GM12878 (cell line): ENCODE results near the gene PTPRB. TPM values are rescaled to one million over a fixed set of nuclear protein-coding genes. Genes with fewer than 3 reads are reported as not detected.

ENCODE experiments used
- ATAC-seq: fragments of 200-7000 bp; cut with Tn5 transposase; 3 replicates; pipeline ENCODE4 v1.9.1; 2020; ENCODE audit warnings: mild to moderate bottlenecking, moderate library complexity
- BruUV-seq: library from RNA; stranded (reverse); fragments of 400-500 nt; replicated peaks from 2 replicates; lab custom pipeline; 2021; lab: Mats Ljungman, UMichigan
- CTCF ChIA-PET: fragments of 300-600 bp; sonication (Branson Sonifier 250); formaldehyde crosslinking; extraction: SDS; loops from one replicate; lab custom pipeline; 2021; ENCODE audit warnings: inconsistent platforms; lab: Yijun Ruan, JAX
- POLR2A ChIA-PET: fragments of 350-600 bp; formaldehyde crosslinking; extraction: SDS; loops from one replicate; lab custom pipeline; 2021; ENCODE audit warnings: inconsistent platforms; lab: Charles Lee
- RAD21 ChIA-PET: fragments of 300-600 bp; sonication (Branson Sonifier 250); formaldehyde crosslinking; loops from one replicate; lab custom pipeline; 2023; ENCODE audit warnings: antibody characterized with exemption; ENCODE audit not compliant: unreplicated experiment; lab: Charles Lee
- SMC1A ChIA-PET: fragments of 300-600 bp; sonication (Branson Sonifier 250); formaldehyde crosslinking; loops from one replicate; lab custom pipeline; 2023; ENCODE audit not compliant: unreplicated experiment, uncharacterized antibody; lab: Charles Lee
- DNase-seq: peaks from one replicate; pipeline ENCODE4 v3.0.0-alpha.2; 2011; ENCODE audit warnings: low read depth, low spot score
- FAIRE-seq: peaks from 3 replicates; lab custom pipeline; 2011; peaks lifted over from hg19 to GRCh38; lab: Jason Lieb, UNC
- H2AFZ ChIP-seq: 2 replicates; pipeline ENCODE4 v1.6.0; 2011; ENCODE audit warnings: low read depth, low read length, control low read depth; ENCODE audit not compliant: control insufficient read depth
- H3K27ac ChIP-seq: 2 replicates; pipeline ENCODE4 v1.5.1; 2011; ENCODE audit warnings: control low read depth; ENCODE audit not compliant: control insufficient read depth, insufficient read depth
- H3K27me3 ChIP-seq, 2 experiments: replicated peaks in 1 of 2; 2 replicates each; pipeline versions ENCODE4 v1.6.0 to v1.6.1; 2011; ENCODE audit warnings: low read length in 1 of 2; ENCODE audit not compliant: control insufficient read depth in 2 of 2, insufficient read depth in 2 of 2
- H3K36me3 ChIP-seq, 2 experiments: 2 replicates each; pipeline ENCODE4 v1.5.1; 2011; ENCODE audit warnings: low read length in 1 of 2; ENCODE audit not compliant: control insufficient read depth in 2 of 2, insufficient read depth in 2 of 2
- H3K4me1 ChIP-seq: 2 replicates; pipeline ENCODE4 v1.6.1; 2011; ENCODE audit warnings: mild to moderate bottlenecking, low read length, moderate library complexity, mixed read lengths; ENCODE audit not compliant: control insufficient read depth, insufficient read depth
- H3K4me2 ChIP-seq: 2 replicates; pipeline ENCODE4 v1.6.0; 2011; ENCODE audit warnings: control low read depth; ENCODE audit not compliant: control insufficient read depth, insufficient read depth
- H3K4me3 ChIP-seq: fragments of 200-600 bp; sonication (generic); 2 replicates; pipeline ENCODE4 v1.5.1; 2016
- H3K79me2 ChIP-seq: 2 replicates; pipeline ENCODE4 v1.6.0; 2011; ENCODE audit warnings: low read length; ENCODE audit not compliant: control insufficient read depth, insufficient read depth
- H3K9ac ChIP-seq: 2 replicates; pipeline ENCODE4 v1.8.0; 2011; ENCODE audit warnings: low read length, control low read depth, mixed read lengths; ENCODE audit not compliant: control insufficient read depth, insufficient read depth
- H3K9me3 ChIP-seq: replicated peaks from 3 replicates; pipeline ENCODE4 v1.5.1; 2011; ENCODE audit warnings: mild to moderate bottlenecking, low read length; ENCODE audit not compliant: control insufficient read depth, insufficient read depth
- H4K20me1 ChIP-seq: 2 replicates; pipeline ENCODE4 v1.6.0; 2011; ENCODE audit not compliant: control insufficient read depth, insufficient read depth
- CHD4 ChIP-seq: fragments of 200-600 bp; sonication (generic); IDR thresholded peaks from 2 replicates; pipeline ENCODE4 v1.6.1; 2016; ENCODE audit warnings: mild to moderate bottlenecking
- HSF1 ChIP-seq: fragments of 150-350 bp; IDR thresholded peaks from 2 replicates; pipeline ENCODE4 v1.6.1; 2014; ENCODE audit warnings: mild to moderate bottlenecking, low read depth, low read length
- KAT2A ChIP-seq: conservative IDR thresholded peaks from 2 replicates; pipeline ENCODE4 v1.6.1; 2011; ENCODE audit warnings: low read depth, low read length; ENCODE audit not compliant: control insufficient read depth
- NFXL1 ChIP-seq: fragments of 450-650 bp; IDR thresholded peaks from 2 replicates; pipeline ENCODE4 v1.6.1; 2017; ENCODE audit warnings: antibody characterized with exemption, mild to moderate bottlenecking, borderline replicate concordance
- PAX5 ChIP-seq: IDR thresholded peaks from 2 replicates; pipeline ENCODE4 v1.6.1; 2011; ENCODE audit warnings: low read depth, low read length, borderline replicate concordance
- POLR2AphosphoS2 ChIP-seq: IDR thresholded peaks from 2 replicates; pipeline ENCODE4 v1.6.1; 2011; ENCODE audit warnings: low read depth, mild to moderate bottlenecking, low read length, improper control_type of control experiment, moderate library complexity
- RUNX3 ChIP-seq: IDR thresholded peaks from 2 replicates; pipeline ENCODE4 v1.6.1; 2012; ENCODE audit warnings: low read length, inconsistent platforms
- SREBF1 ChIP-seq: IDR thresholded peaks from 2 replicates; pipeline ENCODE4 v1.6.1; 2012; ENCODE audit warnings: mild to moderate bottlenecking, low read length
- SUPT20H ChIP-seq: IDR thresholded peaks from 2 replicates; pipeline ENCODE4 v1.6.1; 2011; ENCODE audit warnings: low read depth, mild to moderate bottlenecking, low read length, moderate library complexity, borderline replicate concordance; ENCODE audit not compliant: control insufficient read depth
- YBX1 ChIP-seq: fragments of 450-650 bp; IDR thresholded peaks from 2 replicates; pipeline ENCODE4 v1.6.1; 2016; ENCODE audit warnings: antibody characterized with exemption
- ZSCAN29 ChIP-seq: fragments of 450-650 bp; IDR thresholded peaks from 2 replicates; pipeline ENCODE4 v1.6.1; 2017; ENCODE audit warnings: mild to moderate bottlenecking, moderate library complexity
- WGBS: methylation state at CpG from one replicate; pipeline ENCODE4 v1.1.6; 2016; ENCODE audit warnings: low lambda C conversion rate; ENCODE audit not compliant: insufficient replicate concordance, insufficient coverage; ENCODE audit errors: missing lambda C conversion rate; 5-methylcytosine and 5-hydroxymethylcytosine counted together
- in situ Hi-C: fragments of 300-500 bp; cut with MboI; formaldehyde crosslinking; loops from 9 replicates; pipeline ENCODE4 v1.14.3; 2018; ENCODE audit warnings: mixed read lengths
- intact Hi-C: fragments of 100-400 bp; cut with micrococcal nuclease; formaldehyde crosslinking; loops from one replicate; pipeline ENCODE4 v1.14.2; 2022; ENCODE audit not compliant: unreplicated experiment
- polyA plus RNA-seq, 11 experiments: library from polyadenylated mRNA; depleted of rRNA in 4 of 11; unstranded in 6 of 11; stranded (reverse) in 5 of 11; fragments of >200 nt; fragmentation: Nextera tagmentation in 4 of 11; fragmentation: Illumina TruSeq in 1 of 11; extraction: Ambion mirVana in 4 of 11; extraction: Trizol in 1 of 11; gene quantifications; 1 replicate in 1 of 11; 2 replicates in 10 of 11; pipeline versions ENCODE4 v1.2.1 to v1.2.3, GENCODE V29; 2011 to 2016; ENCODE audit warnings: inconsistent platforms in 2 of 11, missing spikeins in 2 of 11, low read depth in 1 of 11
- total RNA-seq, 4 experiments: library from RNA; depleted of rRNA in 3 of 4; stranded (reverse); fragments of >200 nt in 3 of 4; fragmentation: Illumina TruSeq in 1 of 4; extraction: Trizol in 1 of 4; gene quantifications; 2 replicates each; pipeline versions ENCODE4 v1.2.1 to v1.2.3, GENCODE V29; 2013 to 2021
- TF ChIP-seq, protein P1 (sequence below), 3 experiments: IDR thresholded peaks in 2 of 3; conservative IDR thresholded peaks in 1 of 3; 2 replicates each; pipeline ENCODE4 v1.5.1; 2011; ENCODE audit warnings: low read depth in 3 of 3, low read length in 3 of 3, mild to moderate bottlenecking in 3 of 3, control low read depth in 2 of 3, moderate library complexity in 2 of 3, inconsistent platforms in 1 of 3, mixed read lengths in 1 of 3; ENCODE audit not compliant: control insufficient read depth in 2 of 3, insufficient read depth in 1 of 3; ENCODE audit errors: extremely low read depth in 1 of 3
- TF ChIP-seq, protein P2 (sequence below): fragments of 450-650 bp; IDR thresholded peaks from 2 replicates; pipeline ENCODE4 v1.6.1; 2017; ENCODE audit warnings: antibody characterized with exemption, mild to moderate bottlenecking, moderate library complexity
- TF ChIP-seq, protein P3 (sequence below): IDR thresholded peaks from 2 replicates; pipeline ENCODE4 v1.6.1; 2012; ENCODE audit warnings: low read depth, low read length, improper control_type of control experiment
- TF ChIP-seq, protein P4 (sequence below): IDR thresholded peaks from 2 replicates; pipeline ENCODE4 v1.6.1; 2012; ENCODE audit warnings: low read depth, low read length, improper control_type of control experiment

PTPRB gene
- total and polyA plus RNA-seq, 10 of the 15 experiments (the other 5 are each of a cell fraction or from before 2014, with no cell fraction given), result 0.03 to 0.35 (median 0.05) TPM

GRCh38 chr12:70683976-70684375 is 46.7 kb upstream of the PTPRB start (continued):
- TF ChIP-seq, protein P1, sequence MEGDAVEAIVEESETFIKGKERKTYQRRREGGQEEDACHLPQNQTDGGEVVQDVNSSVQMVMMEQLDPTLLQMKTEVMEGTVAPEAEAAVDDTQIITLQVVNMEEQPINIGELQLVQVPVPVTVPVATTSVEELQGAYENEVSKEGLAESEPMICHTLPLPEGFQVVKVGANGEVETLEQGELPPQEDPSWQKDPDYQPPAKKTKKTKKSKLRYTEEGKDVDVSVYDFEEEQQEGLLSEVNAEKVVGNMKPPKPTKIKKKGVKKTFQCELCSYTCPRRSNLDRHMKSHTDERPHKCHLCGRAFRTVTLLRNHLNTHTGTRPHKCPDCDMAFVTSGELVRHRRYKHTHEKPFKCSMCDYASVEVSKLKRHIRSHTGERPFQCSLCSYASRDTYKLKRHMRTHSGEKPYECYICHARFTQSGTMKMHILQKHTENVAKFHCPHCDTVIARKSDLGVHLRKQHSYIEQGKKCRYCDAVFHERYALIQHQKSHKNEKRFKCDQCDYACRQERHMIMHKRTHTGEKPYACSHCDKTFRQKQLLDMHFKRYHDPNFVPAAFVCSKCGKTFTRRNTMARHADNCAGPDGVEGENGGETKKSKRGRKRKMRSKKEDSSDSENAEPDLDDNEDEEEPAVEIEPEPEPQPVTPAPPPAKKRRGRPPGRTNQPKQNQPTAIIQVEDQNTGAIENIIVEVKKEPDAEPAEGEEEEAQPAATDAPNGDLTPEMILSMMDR (IDR thresholded peaks at IDR 0.05 in 2 of 3, conservative IDR thresholded peaks at IDR 0.05 in 1 of 3; ENCODE audit: control insufficient read depth in 2 of 3, extremely low read depth in 1 of 3, insufficient read depth in 1 of 3, low read depth in 3 of 3, low read length in 3 of 3), result no peak
- TF ChIP-seq, protein P2, sequence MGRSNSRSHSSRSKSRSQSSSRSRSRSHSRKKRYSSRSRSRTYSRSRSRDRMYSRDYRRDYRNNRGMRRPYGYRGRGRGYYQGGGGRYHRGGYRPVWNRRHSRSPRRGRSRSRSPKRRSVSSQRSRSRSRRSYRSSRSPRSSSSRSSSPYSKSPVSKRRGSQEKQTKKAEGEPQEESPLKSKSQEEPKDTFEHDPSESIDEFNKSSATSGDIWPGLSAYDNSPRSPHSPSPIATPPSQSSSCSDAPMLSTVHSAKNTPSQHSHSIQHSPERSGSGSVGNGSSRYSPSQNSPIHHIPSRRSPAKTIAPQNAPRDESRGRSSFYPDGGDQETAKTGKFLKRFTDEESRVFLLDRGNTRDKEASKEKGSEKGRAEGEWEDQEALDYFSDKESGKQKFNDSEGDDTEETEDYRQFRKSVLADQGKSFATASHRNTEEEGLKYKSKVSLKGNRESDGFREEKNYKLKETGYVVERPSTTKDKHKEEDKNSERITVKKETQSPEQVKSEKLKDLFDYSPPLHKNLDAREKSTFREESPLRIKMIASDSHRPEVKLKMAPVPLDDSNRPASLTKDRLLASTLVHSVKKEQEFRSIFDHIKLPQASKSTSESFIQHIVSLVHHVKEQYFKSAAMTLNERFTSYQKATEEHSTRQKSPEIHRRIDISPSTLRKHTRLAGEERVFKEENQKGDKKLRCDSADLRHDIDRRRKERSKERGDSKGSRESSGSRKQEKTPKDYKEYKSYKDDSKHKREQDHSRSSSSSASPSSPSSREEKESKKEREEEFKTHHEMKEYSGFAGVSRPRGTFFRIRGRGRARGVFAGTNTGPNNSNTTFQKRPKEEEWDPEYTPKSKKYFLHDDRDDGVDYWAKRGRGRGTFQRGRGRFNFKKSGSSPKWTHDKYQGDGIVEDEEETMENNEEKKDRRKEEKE, result no peak
- TF ChIP-seq POLR2AphosphoS2 (no peak), ZSCAN29 (no peak), SUPT20H (no peak), KAT2A (no peak)

GRCh38 chr12:70671698-70672097 is 34.5 kb upstream of the PTPRB start:
- DNase-seq (no peak), ATAC-seq (no peak), FAIRE-seq (no peak)
- POLR2A ChIA-PET, result no interaction called here
- no peaks in the 10 kb centered on the region for H3K9me3 ChIP-seq
- no peaks in the 10 kb centered on the region for H3K4me1 ChIP-seq
- RAD21 ChIA-PET, result no interaction called here
- H3K36me3 ChIP-seq, result no peaks in the 10 kb centered on the region
- WGBS, result 80% methylated on average over 5 of the region's 5 CpGs
- intact Hi-C loops (no loop called here), in situ Hi-C loops (no loop called here)
- no peaks in the 10 kb centered on the region for H4K20me1 ChIP-seq
- no peak overlapping the region for H3K27ac ChIP-seq
- H3K27me3 ChIP-seq, result no peaks in the 10 kb centered on the region
- SMC1A ChIA-PET, result no interaction called here
- H2AFZ ChIP-seq, result no peak overlapping the region
- H3K9ac ChIP-seq, result no peak overlapping the region
- no peak overlapping the region for H3K4me2 ChIP-seq
- no peaks in the 10 kb centered on the region for H3K79me2 ChIP-seq
- CTCF ChIA-PET, result no interaction called here
- BruUV-seq, result no TSS peak
- no peak overlapping the region for H3K4me3 ChIP-seq
- no peak for TF ChIP-seq PAX5
- no peak for TF ChIP-seq CHD4
- no peak for TF ChIP-seq NFXL1
- TF ChIP-seq, protein P3, sequence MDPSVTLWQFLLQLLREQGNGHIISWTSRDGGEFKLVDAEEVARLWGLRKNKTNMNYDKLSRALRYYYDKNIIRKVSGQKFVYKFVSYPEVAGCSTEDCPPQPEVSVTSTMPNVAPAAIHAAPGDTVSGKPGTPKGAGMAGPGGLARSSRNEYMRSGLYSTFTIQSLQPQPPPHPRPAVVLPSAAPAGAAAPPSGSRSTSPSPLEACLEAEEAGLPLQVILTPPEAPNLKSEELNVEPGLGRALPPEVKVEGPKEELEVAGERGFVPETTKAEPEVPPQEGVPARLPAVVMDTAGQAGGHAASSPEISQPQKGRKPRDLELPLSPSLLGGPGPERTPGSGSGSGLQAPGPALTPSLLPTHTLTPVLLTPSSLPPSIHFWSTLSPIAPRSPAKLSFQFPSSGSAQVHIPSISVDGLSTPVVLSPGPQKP, result no peak
- TF ChIP-seq SREBF1, result no peak
- TF ChIP-seq YBX1, result no peak
- TF ChIP-seq RUNX3, result no peak
- TF ChIP-seq, protein P4, sequence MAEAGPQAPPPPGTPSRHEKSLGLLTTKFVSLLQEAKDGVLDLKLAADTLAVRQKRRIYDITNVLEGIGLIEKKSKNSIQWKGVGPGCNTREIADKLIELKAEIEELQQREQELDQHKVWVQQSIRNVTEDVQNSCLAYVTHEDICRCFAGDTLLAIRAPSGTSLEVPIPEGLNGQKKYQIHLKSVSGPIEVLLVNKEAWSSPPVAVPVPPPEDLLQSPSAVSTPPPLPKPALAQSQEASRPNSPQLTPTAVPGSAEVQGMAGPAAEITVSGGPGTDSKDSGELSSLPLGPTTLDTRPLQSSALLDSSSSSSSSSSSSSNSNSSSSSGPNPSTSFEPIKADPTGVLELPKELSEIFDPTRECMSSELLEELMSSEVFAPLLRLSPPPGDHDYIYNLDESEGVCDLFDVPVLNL, result no peak
- no peak for TF ChIP-seq HSF1
